HepG2 (cell line): Measurements from ENCODE around the gene CLDN4. TPM values are rescaled to one million over a fixed set of nuclear protein-coding genes. Genes with fewer than 3 reads are reported as not detected.

ENCODE experiments used
- EP300 ChIP-seq, 3 experiments: sonication (generic) in 1 of 3; formaldehyde crosslinking in 1 of 3; IDR thresholded peaks; 2 replicates each; pipeline versions ENCODE4 v1.5.1 to v1.6.1; 2011 to 2020; ENCODE audit warnings: low read depth in 2 of 3, low read length in 2 of 3, borderline replicate concordance in 1 of 3, improper control_type of control experiment in 1 of 3, mild to moderate bottlenecking in 1 of 3, missing genetic modification reagents in 1 of 3, moderate library complexity in 1 of 3
- FIP1L1 ChIP-seq: fragments of 200-400 bp; formaldehyde crosslinking; IDR thresholded peaks from 2 replicates; pipeline ENCODE4 v1.6.1; 2018; ENCODE audit warnings: low read depth, mild to moderate bottlenecking, low read length, moderate library complexity, borderline replicate concordance; ENCODE audit not compliant: insufficient read depth
- KAT8 ChIP-seq: IDR thresholded peaks from 2 replicates; pipeline ENCODE4 v1.6.1; 2016; ENCODE audit warnings: missing genetic modification reagents, missing compliant biosample characterization
- NFE2L1 ChIP-seq: sonication (generic); formaldehyde crosslinking; IDR thresholded peaks from 2 replicates; pipeline ENCODE4 v1.4.0; 2020; ENCODE audit warnings: missing genetic modification reagents, mild to moderate bottlenecking, borderline replicate concordance
- NFE2L2 ChIP-seq: fragments of 150-350 bp; IDR thresholded peaks from 2 replicates; pipeline ENCODE4 v1.6.1; 2014; ENCODE audit warnings: low read length
- NR0B2 ChIP-seq: sonication (generic); formaldehyde crosslinking; IDR thresholded peaks from 2 replicates; pipeline ENCODE4 v1.4.0; 2020; ENCODE audit warnings: mild to moderate bottlenecking, missing genetic modification reagents
- NR3C1 ChIP-seq: sonication (generic); formaldehyde crosslinking; IDR thresholded peaks from 2 replicates; pipeline ENCODE4 v1.4.0; 2020; ENCODE audit warnings: missing genetic modification reagents
- POGZ ChIP-seq: sonication (generic); formaldehyde crosslinking; IDR thresholded peaks from 2 replicates; pipeline ENCODE4 v1.4.0; 2020; ENCODE audit warnings: mild to moderate bottlenecking, missing genetic modification reagents
- RBFOX2 ChIP-seq: fragments of 200-400 bp; formaldehyde crosslinking; IDR thresholded peaks from 2 replicates; pipeline ENCODE4 v1.6.1; 2017; ENCODE audit warnings: low read depth, mild to moderate bottlenecking, low read length
- RNF219 ChIP-seq: sonication (generic); formaldehyde crosslinking; IDR thresholded peaks from 2 replicates; pipeline ENCODE4 v1.5.0; 2020; ENCODE audit warnings: mild to moderate bottlenecking, missing genetic modification reagents
- SAP130 ChIP-seq: IDR thresholded peaks from 2 replicates; pipeline ENCODE4 v1.6.1; 2016; ENCODE audit warnings: low read depth
- SIN3B ChIP-seq: fragments of 150-350 bp; IDR thresholded peaks from 2 replicates; pipeline ENCODE4 v1.6.1; 2014; ENCODE audit warnings: low read length
- SRSF4 ChIP-seq: fragments of 200-400 bp; formaldehyde crosslinking; IDR thresholded peaks from one replicate; pipeline ENCODE4 v1.6.1; 2018; ENCODE audit warnings: mild to moderate bottlenecking, low read depth, low read length, moderate library complexity; ENCODE audit not compliant: poor library complexity, severe bottlenecking
- TAF15 ChIP-seq: fragments of 200-400 bp; formaldehyde crosslinking; IDR thresholded peaks from one replicate; pipeline ENCODE4 v1.6.1; 2018; ENCODE audit warnings: mild to moderate bottlenecking, low read depth, low read length; ENCODE audit not compliant: poor library complexity, severe bottlenecking
- TGIF2 ChIP-seq: IDR thresholded peaks from 2 replicates; pipeline ENCODE4 v1.6.1; 2016; ENCODE audit warnings: control low read depth, missing compliant biosample characterization
- XRCC5 ChIP-seq: fragments of 200-400 bp; formaldehyde crosslinking; optimal IDR thresholded peaks from 2 replicates; pipeline ENCODE3; 2017; ENCODE audit warnings: mild to moderate bottlenecking, low read length
- ZFX ChIP-seq: sonication (generic); formaldehyde crosslinking; IDR thresholded peaks from 2 replicates; pipeline ENCODE4 v1.4.0; 2020; ENCODE audit warnings: mild to moderate bottlenecking, low read depth, missing genetic modification reagents, moderate library complexity
- ZFY ChIP-seq: sonication (generic); formaldehyde crosslinking; IDR thresholded peaks from 2 replicates; pipeline ENCODE4 v1.4.0; 2020; ENCODE audit warnings: missing genetic modification reagents
- ZNF280B ChIP-seq: sonication (generic); formaldehyde crosslinking; IDR thresholded peaks from 2 replicates; pipeline ENCODE4 v1.5.0; 2020; ENCODE audit warnings: missing genetic modification reagents, mild to moderate bottlenecking, borderline replicate concordance
- ZNF337 ChIP-seq: sonication (generic); formaldehyde crosslinking; IDR thresholded peaks from 2 replicates; pipeline ENCODE4 v1.5.1; 2020; ENCODE audit warnings: missing genetic modification reagents, low read depth, mild to moderate bottlenecking, borderline replicate concordance
- ZNF501 ChIP-seq: sonication (generic); formaldehyde crosslinking; IDR thresholded peaks from 2 replicates; pipeline ENCODE4 v1.5.1; 2020; ENCODE audit warnings: mild to moderate bottlenecking, moderate library complexity, missing genetic modification reagents
- ZNF577 ChIP-seq: sonication (generic); formaldehyde crosslinking; IDR thresholded peaks from 2 replicates; pipeline ENCODE4 v1.4.0; 2020; ENCODE audit warnings: mild to moderate bottlenecking, low read depth, missing genetic modification reagents, borderline replicate concordance
- ZNF607 ChIP-seq: sonication (generic); formaldehyde crosslinking; IDR thresholded peaks from 2 replicates; pipeline ENCODE4 v1.5.1; 2020; ENCODE audit warnings: missing genetic modification reagents, mild to moderate bottlenecking, borderline replicate concordance
- ZNF75D ChIP-seq: sonication (generic); formaldehyde crosslinking; IDR thresholded peaks from 2 replicates; pipeline ENCODE4 v1.8.1; 2023; ENCODE audit warnings: missing genetic modification reagents, mild to moderate bottlenecking, borderline replicate concordance
- ZSCAN22 ChIP-seq: sonication (generic); formaldehyde crosslinking; IDR thresholded peaks from 2 replicates; pipeline ENCODE4 v1.4.0; 2020; ENCODE audit warnings: mild to moderate bottlenecking, missing genetic modification reagents
- ZSCAN9 ChIP-seq: IDR thresholded peaks from 2 replicates; pipeline ENCODE4 v1.6.1; 2016; ENCODE audit warnings: borderline replicate concordance
- polyA plus RNA-seq, 8 experiments: library from polyadenylated mRNA; depleted of rRNA in 3 of 8; stranded (reverse) in 7 of 8; unstranded in 1 of 8; fragments of >200 nt; fragmentation: Illumina TruSeq in 4 of 8; extraction: Trizol in 4 of 8; gene quantifications; 2 replicates each; pipeline versions ENCODE4 v1.2.1 to v1.2.3, GENCODE V29; 2011 to 2016; ENCODE audit warnings: low read depth in 4 of 8, missing spikeins in 1 of 8, mixed read lengths in 1 of 8; ENCODE audit not compliant: insufficient read depth in 1 of 8
- total RNA-seq, 5 experiments: library from RNA; depleted of rRNA; stranded (reverse); fragments of >200 nt; fragmentation: Illumina TruSeq; extraction: Trizol; gene quantifications; 2 replicates each; pipeline ENCODE4 v1.2.3, GENCODE V29; 2016; ENCODE audit warnings: low read depth in 1 of 5

CLDN4 gene
- total and polyA plus RNA-seq, 2 of the 13 experiments (the other 11 are each of a cell fraction or from before 2014, with no cell fraction given) = 28.2 to 35.7 TPM

GRCh38 chr7:73833251-73833919 is 2.6 kb downstream of the CLDN4 start (continued):
- TF ChIP-seq NR3C1 (CRISPR knock-in tag) (no peak), RBFOX2 (0 out of 2 replicates have a peak, but pooled peaks have one; percentile 21), FIP1L1 (no peak), TAF15 (no peak), POGZ (CRISPR knock-in tag) (no peak), ZNF75D (CRISPR knock-in tag) (no peak), XRCC5 (peak; percentile 65), NFE2L1 (CRISPR knock-in tag) (peak; percentile 77; the same call in 1 of the 2 replicates), EP300 (IDR thresholded peaks at IDR 0.05; ENCODE audit: low read depth in 2 of 2, low read length in 2 of 2) (no peak; a peak in 1 of 4 replicates), EP300 (CRISPR knock-in tag; IDR thresholded peaks at IDR 0.05; ENCODE audit: borderline replicate concordance) (0 out of 2 replicates have a peak, but pooled peaks have one; percentile 12), ZNF337 (CRISPR knock-in tag) (no peak), SIN3B (no peak), NR0B2 (no peak), ZNF577 (CRISPR knock-in tag) (no peak), ZSCAN22 (no peak), TGIF2 (CRISPR knock-in tag) (no peak), ZNF501 (CRISPR knock-in tag) (0 out of 2 replicates have a peak, but pooled peaks have one; percentile 28), ZNF607 (CRISPR knock-in tag) (no peak), ZSCAN9 (CRISPR knock-in tag) (no peak), ZNF280B (CRISPR knock-in tag) (0 out of 2 replicates have a peak, but pooled peaks have one; percentile 27), SAP130 (CRISPR knock-in tag) (peak; percentile 59), KAT8 (CRISPR knock-in tag) (peak; percentile 15; the same call in 1 of the 2 replicates), NFE2L2 (peak; percentile 91), SRSF4 (no peak), ZFX (CRISPR knock-in tag) (peak; percentile 20; the same call in 1 of the 2 replicates), RNF219 (0 out of 2 replicates have a peak, but pooled peaks have one; percentile 56), ZFY (peak; percentile 10; the same call in 1 of the 2 replicates)
